Activated CD8-positive, alpha-beta memory T cell treated with anti-CD3 and anti-CD28 coated beads, Interleukin-2, amount 10 ng/mL, durations not matched to agents 7 days and 5 days (primary cell): Measurements from ENCODE around the gene VAV3. TPM values are rescaled to one million over a fixed set of nuclear protein-coding genes. Genes with fewer than 3 reads are reported as not detected.
"Not testable (repeated sequence)": the region's sequence is repeated elsewhere in the genome, so short reads cannot be mapped to it uniquely, and the experiment has no call there.

Experiments
- ATAC-seq: fragments of 150-1000 bp; cut with Tn5 transposase; one replicate; pipeline ENCODE4 v1.10.0; 2021; ENCODE audit warnings: moderate library complexity
- CTCF ChIA-PET: fragments of 350-600 bp; sonication (Branson Sonifier 250); formaldehyde crosslinking; loops from one replicate; lab custom pipeline; 2021; ENCODE audit warnings: antibody characterized with exemption; lab: Charles Lee
- DNase-seq: peaks from one replicate; pipeline ENCODE4 v3.0.0-alpha.2; 2020
- H3K27ac Mint-ChIP-seq: one replicate; pipeline ENCODE4 v1.8.0; 2021; ENCODE audit warnings: mild to moderate bottlenecking, mixed read lengths
- H3K27me3 Mint-ChIP-seq: one replicate; pipeline ENCODE4 v1.8.0; 2021; ENCODE audit warnings: mixed read lengths
- H3K36me3 Mint-ChIP-seq: one replicate; pipeline ENCODE4 v1.8.0; 2021; ENCODE audit warnings: mild to moderate bottlenecking, mixed read lengths
- H3K4me1 Mint-ChIP-seq: one replicate; pipeline ENCODE4 v1.8.0; 2021; ENCODE audit warnings: mixed read lengths
- H3K4me3 Mint-ChIP-seq: one replicate; pipeline ENCODE4 v1.8.0; 2021; ENCODE audit warnings: mild to moderate bottlenecking, moderate library complexity, mixed read lengths
- H3K9me3 Mint-ChIP-seq: one replicate; pipeline ENCODE4 v1.8.0; 2022; ENCODE audit warnings: low read depth, mixed read lengths
- total RNA-seq, 2 experiments: library from RNA; stranded (reverse); gene quantifications; one replicate each; pipeline ENCODE4 v1.2.3, GENCODE V29; 2021

Gene VAV3
- total RNA-seq, 2 experiments from 2014 or later, result 3.1 to 4.5 TPM

DNA sequence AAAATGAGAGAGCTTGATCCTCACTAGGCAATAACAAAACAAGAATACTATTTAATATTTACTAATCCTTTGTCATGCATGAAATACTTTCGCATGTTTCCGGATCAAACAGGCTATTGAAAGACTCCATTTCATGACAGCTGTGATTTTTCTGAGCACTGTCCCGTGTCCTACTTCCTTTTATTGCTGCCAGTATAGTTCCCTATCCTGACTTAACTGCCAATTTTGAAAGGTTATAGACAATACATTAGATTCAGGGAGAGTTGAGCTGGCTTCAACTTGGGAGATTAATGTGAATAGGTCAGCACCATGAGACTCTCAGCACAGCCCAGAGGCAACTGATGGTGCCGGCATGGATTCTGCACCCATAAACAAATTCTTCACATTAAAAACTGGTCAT, 225.8 kb downstream of the VAV3 start:
- Mint-ChIP-seq H3K4me3 (no peak overlapping the region), H3K9me3 (no peaks in the 10 kb centered on the region), H3K27ac (no peak overlapping the region), H3K36me3 (no peaks in the 10 kb centered on the region), H3K27me3 (no peaks in the 10 kb centered on the region), H3K4me1 (no peaks in the 10 kb centered on the region)
- DNase-seq (no peak), ATAC-seq (no peak)
- CTCF ChIA-PET, result interaction anchor here (2.0 kb wide), 1 partner anchor 11 kb away, joined by 4 read pairs; no protein-coding TSS in a partner anchor

DNA sequence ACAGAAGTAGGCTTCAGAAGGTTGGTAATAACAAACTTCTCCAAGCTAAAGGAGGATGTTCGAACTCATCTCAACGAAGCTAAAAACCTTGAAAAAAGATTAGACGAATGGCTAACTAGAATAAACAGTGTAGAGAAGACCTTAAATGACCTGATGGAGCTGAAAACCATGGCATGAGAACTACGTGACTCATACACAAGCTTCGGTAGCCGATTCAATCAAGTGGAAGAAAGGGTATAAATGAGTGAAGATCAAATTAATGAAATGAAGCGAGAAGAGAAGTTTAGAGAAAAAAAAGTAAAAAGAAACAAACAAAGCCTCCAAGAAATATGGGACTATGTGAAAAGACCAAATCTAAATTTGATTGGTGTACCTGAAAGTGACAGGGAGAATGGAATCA, 231.6 kb downstream of the VAV3 start:
- H3K27me3 Mint-ChIP-seq, DNase-seq, ATAC-seq, H3K9me3 Mint-ChIP-seq, H3K4me3 Mint-ChIP-seq, H3K4me1 Mint-ChIP-seq, H3K36me3 Mint-ChIP-seq, CTCF ChIA-PET, H3K27ac Mint-ChIP-seq: not testable (repeated sequence)

DNA sequence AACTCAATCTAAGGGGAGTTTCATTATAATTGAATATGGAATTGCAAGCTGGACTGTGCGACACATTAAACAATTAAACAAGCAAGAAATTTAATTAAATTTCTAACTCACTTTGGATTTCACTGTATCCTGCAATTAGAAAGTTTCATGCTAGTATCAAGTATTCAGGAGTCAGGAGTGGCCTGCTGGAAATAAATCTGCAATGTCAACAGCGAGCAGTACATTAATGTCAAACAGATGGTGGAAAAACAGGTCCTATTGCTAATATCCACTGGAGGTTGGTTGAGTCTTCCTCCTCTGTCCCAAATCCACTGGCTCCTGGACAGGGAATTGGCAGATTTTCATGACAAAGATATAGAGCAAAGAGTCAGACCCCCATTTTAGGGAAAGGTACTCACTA, 237.1 kb downstream of the VAV3 start:
- no peaks in the 10 kb centered on the region for H3K9me3 Mint-ChIP-seq
- ATAC-seq (no peak), DNase-seq (no peak)
- no peaks in the 10 kb centered on the region for H3K4me1 Mint-ChIP-seq
- no peak overlapping the region for H3K4me3 Mint-ChIP-seq
- no peak overlapping the region for H3K27ac Mint-ChIP-seq
- CTCF ChIA-PET, result no interaction called here
- H3K27me3 Mint-ChIP-seq, result no peaks in the 10 kb centered on the region
- no peaks in the 10 kb centered on the region for H3K36me3 Mint-ChIP-seq

DNA sequence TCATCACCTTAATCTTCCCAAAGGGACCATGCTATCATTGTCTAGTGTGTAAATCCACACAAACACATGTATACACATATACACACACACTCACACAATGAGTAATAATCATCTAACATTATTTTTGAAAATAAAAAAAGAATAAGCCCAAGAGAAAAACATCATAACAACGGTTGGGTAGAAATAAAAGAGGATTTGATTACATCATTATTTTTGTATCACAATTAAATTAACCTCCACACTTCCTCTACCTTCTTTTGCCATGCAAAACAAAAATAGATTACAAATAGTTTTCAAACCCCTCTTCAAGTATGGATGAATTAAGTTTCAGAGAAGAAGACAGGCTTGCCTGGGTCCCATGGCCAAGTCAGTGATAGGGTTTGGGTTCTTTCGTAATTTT, 238.1 kb downstream of the VAV3 start:
- no peak overlapping the region for H3K27ac Mint-ChIP-seq
- H3K36me3 Mint-ChIP-seq, result no peaks in the 10 kb centered on the region
- CTCF ChIA-PET, result no interaction called here
- no peak overlapping the region for H3K4me3 Mint-ChIP-seq
- ATAC-seq, result no peak
- no peaks in the 10 kb centered on the region for H3K4me1 Mint-ChIP-seq
- no peak for DNase-seq
- no peaks in the 10 kb centered on the region for H3K9me3 Mint-ChIP-seq
- no peaks in the 10 kb centered on the region for H3K27me3 Mint-ChIP-seq

DNA sequence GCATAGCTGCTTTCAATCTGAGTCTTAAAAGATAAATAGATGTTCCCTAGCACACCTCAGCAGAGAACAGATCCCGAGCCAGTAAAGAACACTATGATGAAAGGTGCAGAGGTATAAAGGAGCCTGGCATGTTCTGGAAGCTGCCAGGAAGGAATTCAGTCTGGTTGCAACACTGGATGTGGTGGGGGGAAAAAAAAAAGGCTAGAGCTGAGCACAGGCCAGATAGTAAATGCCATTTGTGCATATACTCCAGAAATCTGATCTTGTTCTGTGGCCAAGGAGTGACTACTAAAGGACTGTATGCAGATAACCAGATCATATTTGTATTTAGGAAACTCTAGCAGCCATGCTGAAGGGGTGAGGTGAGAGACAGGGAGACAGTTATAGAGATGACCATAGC, 240.3 kb downstream of the VAV3 start:
- DNase-seq, result no peak

DNA sequence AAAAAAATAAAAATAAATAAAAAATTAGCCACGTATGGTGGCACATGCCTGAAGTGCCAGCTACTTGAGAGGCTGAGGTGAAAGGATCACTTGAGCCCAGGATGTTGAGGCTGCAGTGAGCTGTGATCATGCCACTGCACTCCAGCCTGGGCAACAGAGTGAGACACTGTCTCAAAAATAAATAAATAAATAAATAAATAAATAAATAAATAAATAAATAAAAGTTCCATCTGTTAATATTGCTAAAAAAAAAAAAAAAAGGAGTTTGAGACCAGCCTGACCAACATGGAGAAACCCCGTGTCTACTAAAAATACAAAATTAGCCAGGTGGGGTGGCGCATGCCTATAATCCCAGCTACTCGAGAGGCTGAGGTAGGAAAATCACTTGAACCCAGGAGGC, 244.8 kb downstream of the VAV3 start:
- H3K36me3 Mint-ChIP-seq, H3K4me3 Mint-ChIP-seq, DNase-seq, H3K4me1 Mint-ChIP-seq, H3K27ac Mint-ChIP-seq, CTCF ChIA-PET, H3K27me3 Mint-ChIP-seq, ATAC-seq, H3K9me3 Mint-ChIP-seq: not testable (repeated sequence)

More for the DNA sequence above, 240.3 kb downstream of the VAV3 start:
- H3K4me3 Mint-ChIP-seq, result no peak overlapping the region
- H3K27ac Mint-ChIP-seq, result no peak overlapping the region
- no peaks in the 10 kb centered on the region for H3K36me3 Mint-ChIP-seq
- no peaks in the 10 kb centered on the region for H3K4me1 Mint-ChIP-seq
- CTCF ChIA-PET, result no interaction called here
- H3K27me3 Mint-ChIP-seq, result no peaks in the 10 kb centered on the region
- H3K9me3 Mint-ChIP-seq, result no peaks in the 10 kb centered on the region
- ATAC-seq, result no peak

DNA sequence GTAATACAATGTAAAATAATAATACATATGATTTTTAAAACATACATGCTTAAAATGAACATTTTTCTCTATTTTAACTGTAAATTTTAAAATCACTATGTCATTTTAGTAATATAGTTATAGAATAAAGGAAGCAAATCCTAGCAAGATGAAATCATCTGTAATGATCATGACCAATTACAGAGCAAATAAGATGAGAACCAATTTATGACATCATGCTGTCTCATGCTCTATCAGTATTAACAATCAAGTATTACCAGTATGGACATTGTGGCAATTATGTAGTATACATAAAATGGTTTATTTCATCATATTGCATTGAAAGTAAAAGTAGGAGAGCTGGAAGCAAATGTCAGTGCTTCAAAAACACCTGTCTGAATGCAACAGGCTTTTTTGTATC, 255.0 kb downstream of the VAV3 start:
- ATAC-seq, result no peak
- no peaks in the 10 kb centered on the region for H3K36me3 Mint-ChIP-seq
- H3K27me3 Mint-ChIP-seq, result no peaks in the 10 kb centered on the region
- CTCF ChIA-PET, result no interaction called here
- H3K9me3 Mint-ChIP-seq, result no peaks in the 10 kb centered on the region
- no peak overlapping the region for H3K27ac Mint-ChIP-seq
- no peaks in the 10 kb centered on the region for H3K4me1 Mint-ChIP-seq
- DNase-seq, result no peak
- no peak overlapping the region for H3K4me3 Mint-ChIP-seq

DNA sequence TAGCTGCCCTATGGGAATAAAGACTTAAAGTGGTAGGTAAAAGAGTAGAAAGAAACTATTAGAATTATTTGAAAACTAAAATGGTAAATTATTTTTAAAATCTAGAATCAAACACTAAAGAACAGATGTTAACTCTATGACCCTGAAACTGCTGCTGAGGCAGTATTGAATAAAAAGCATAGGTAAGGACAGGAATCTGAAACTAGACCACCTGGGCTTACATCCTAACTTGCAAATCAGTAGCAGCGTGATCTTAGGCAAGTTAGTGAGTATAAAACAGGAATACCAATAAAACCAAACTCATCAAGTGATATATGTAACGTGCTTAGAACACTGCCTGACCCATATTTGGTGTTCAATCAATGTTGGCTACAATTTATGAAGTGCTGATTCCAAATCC, 257.9 kb downstream of the VAV3 start:
- CTCF ChIA-PET, result no interaction called here
- H3K9me3 Mint-ChIP-seq, result no peaks in the 10 kb centered on the region

DNA sequence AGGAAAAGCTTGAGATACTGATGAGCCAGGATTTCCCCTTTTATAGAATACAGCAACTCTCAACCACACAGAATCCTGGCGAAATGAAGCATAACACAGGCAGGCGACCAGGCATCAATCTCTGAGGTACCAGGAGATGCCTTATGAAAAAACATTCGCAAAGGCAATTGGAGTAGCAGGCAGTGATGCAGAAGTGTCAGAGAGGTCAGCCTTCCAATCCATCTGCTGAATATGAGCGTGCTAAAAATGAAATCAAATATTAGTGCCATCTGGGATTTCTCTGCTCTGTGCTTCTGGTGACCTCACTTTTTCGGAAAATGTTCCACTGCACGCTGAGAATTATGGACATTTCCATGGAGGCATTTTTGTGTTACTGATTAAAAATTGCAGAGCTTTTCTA, 258.8 kb downstream of the VAV3 start:
- Mint-ChIP-seq H3K4me3 (no peak overlapping the region), H3K27me3 (no peaks in the 10 kb centered on the region), H3K9me3 (no peaks in the 10 kb centered on the region), H3K36me3 (no peaks in the 10 kb centered on the region), H3K4me1 (no peaks in the 10 kb centered on the region), H3K27ac (no peak overlapping the region)
- no peak for DNase-seq
- CTCF ChIA-PET, result no interaction called here
- no peak for ATAC-seq

More for the DNA sequence above, 257.9 kb downstream of the VAV3 start:
- Mint-ChIP-seq H3K4me1 (no peaks in the 10 kb centered on the region), H3K4me3 (no peak overlapping the region), H3K27me3 (no peaks in the 10 kb centered on the region), H3K36me3 (no peaks in the 10 kb centered on the region), H3K27ac (no peak overlapping the region)
- ATAC-seq (no peak), DNase-seq (no peak)

DNA sequence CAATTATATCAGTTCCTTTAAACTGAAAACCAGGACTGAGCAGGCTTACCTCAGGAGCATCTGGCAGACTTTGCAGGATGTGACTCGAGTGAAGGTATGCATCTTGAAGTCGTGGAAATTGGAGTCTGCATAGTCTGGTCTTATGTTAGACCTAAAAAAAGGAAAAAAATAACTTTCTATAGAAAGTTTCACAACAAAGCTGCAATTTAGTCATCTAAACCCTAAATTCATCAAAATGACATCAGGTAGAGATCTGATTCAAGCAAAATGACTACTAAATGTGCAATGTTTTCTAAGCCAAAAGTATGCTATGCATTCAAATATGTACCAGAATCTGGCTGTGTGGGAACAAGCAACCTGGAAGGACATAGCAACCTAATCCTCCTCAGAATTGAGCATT, 260.1 kb downstream of the VAV3 start:
- DNase-seq, result no peak
- no peak for ATAC-seq
- no peaks in the 10 kb centered on the region for H3K4me1 Mint-ChIP-seq
- H3K9me3 Mint-ChIP-seq, result no peaks in the 10 kb centered on the region
- CTCF ChIA-PET, result no interaction called here
- H3K36me3 Mint-ChIP-seq, result no peaks in the 10 kb centered on the region
- H3K4me3 Mint-ChIP-seq, result no peak overlapping the region
- no peaks in the 10 kb centered on the region for H3K27me3 Mint-ChIP-seq
- H3K27ac Mint-ChIP-seq, result no peak overlapping the region

DNA sequence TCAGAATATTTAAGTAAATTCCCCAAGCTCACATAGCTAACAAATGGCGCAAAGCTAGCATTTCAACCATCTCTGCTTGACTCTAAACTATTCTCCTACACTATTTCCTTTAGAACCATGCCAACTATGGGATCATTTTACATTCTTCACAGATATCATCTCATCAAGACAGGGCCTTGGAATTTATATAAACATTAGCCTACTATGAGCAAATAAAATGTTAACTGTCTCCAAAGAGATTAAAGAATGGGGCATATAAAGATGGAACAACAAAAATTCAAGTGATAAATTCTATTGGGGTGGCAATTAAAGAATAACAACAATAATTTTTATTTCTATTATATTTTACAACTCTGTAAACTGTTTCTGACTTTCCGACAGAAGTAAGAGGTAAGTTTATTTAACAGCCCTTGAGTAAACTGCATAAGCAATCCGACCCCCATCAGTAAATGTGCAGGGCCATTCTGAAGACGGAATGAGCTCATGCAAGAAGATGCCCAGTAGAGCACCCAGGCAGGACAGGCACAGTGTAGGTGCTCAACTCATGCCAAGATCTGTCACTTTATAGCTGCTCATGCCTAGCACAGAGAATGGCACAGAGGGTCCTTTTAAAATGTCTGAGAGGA, 261.9 kb downstream of the VAV3 start:
- Mint-ChIP-seq H3K27ac (no peak overlapping the region), H3K4me3 (no peak overlapping the region), H3K36me3 (no peaks in the 10 kb centered on the region), H3K9me3 (no peaks in the 10 kb centered on the region), H3K4me1 (no peaks in the 10 kb centered on the region), H3K27me3 (no peaks in the 10 kb centered on the region)
- no peak for DNase-seq
- ATAC-seq, result no peak
- CTCF ChIA-PET, result no interaction called here

DNA sequence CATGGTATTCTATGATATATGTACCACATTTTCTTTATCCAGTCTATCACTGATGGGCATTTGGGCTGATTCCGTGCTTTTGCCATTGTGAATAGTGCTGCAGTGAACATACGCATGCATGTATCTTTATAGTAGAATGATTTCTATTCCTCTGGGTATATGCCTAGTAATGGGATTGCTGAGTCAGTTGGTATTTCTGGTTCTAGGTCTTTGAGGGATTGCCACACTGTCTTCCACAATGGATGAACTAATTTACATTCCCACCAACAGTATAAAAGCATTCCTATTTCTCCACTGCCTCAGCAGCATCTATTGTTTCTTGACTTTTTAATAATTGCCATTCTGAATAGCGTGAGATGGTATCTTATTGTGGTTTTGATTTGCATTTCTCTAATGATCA, 264.3 kb downstream of the VAV3 start:
- ATAC-seq, H3K9me3 Mint-ChIP-seq, H3K4me1 Mint-ChIP-seq, H3K27ac Mint-ChIP-seq, H3K4me3 Mint-ChIP-seq, H3K36me3 Mint-ChIP-seq, DNase-seq, H3K27me3 Mint-ChIP-seq, CTCF ChIA-PET: not testable (repeated sequence)

DNA sequence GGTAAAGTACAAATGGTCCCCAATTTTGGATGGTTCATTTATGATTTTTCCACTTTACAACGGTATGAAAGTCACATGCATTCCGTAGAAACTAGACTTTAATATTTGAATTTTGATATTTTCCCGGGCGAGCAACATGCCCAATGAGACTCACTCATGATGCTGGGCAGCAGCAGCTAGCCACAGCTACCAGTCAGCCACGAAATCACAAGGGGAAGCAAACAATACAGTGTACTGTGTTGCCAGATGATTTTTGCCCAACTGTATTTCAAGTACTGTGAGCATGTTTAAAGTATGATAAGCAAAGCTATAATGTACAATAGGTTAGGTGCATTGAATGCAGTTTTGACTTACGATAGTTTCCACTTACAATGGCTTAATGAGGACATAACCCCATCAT, 266.8 kb downstream of the VAV3 start:
- Mint-ChIP-seq H3K4me3 (no peak overlapping the region), H3K9me3 (no peaks in the 10 kb centered on the region), H3K36me3 (no peaks in the 10 kb centered on the region), H3K27me3 (no peaks in the 10 kb centered on the region), H3K4me1 (no peaks in the 10 kb centered on the region), H3K27ac (no peak overlapping the region)
- CTCF ChIA-PET, result no interaction called here
- ATAC-seq (no peak), DNase-seq (no peak)

DNA sequence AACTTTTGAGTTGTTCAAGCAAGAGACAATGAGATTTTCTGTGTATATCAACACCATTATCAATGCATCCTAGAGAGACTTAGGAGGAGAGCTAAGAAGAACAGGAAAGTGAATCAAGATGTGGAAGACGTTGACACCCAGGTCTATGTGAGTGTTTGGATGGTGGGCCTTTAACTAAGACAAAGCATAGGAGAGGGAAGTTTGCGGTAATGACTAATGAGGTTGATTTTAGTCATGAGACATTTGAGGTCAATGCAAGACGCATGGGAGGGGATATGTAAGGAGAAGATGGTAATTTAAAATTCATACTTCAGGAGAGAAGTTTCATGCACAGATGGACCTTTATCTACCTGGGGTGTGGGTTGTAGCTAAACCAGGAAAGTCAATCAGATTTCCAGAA, 269.6 kb downstream of the VAV3 start:
- H3K9me3 Mint-ChIP-seq, result no peaks in the 10 kb centered on the region
- no peaks in the 10 kb centered on the region for H3K4me1 Mint-ChIP-seq
- H3K4me3 Mint-ChIP-seq, result no peak overlapping the region
- ATAC-seq, result no peak
- no peak overlapping the region for H3K27ac Mint-ChIP-seq
- CTCF ChIA-PET, result no interaction called here
- no peaks in the 10 kb centered on the region for H3K27me3 Mint-ChIP-seq
- H3K36me3 Mint-ChIP-seq, result no peaks in the 10 kb centered on the region
- no peak for DNase-seq
